MCF 10A (cell line): ENCODE measurements around the gene TNFRSF14. TPM values are rescaled to one million over a fixed set of nuclear protein-coding genes. Genes with fewer than 3 reads are reported as not detected.

Experiments
- BruUV-seq: library from RNA; stranded (reverse); fragments of 400-500 nt; replicated peaks from 2 replicates; lab custom pipeline; 2021; lab: Mats Ljungman, UMichigan
- CTCF ChIA-PET: fragments of 300-600 bp; sonication (Branson Sonifier 250); formaldehyde crosslinking; extraction: SDS; loops from one replicate; lab custom pipeline; 2021; ENCODE audit warnings: antibody characterized with exemption, inconsistent platforms; lab: Yijun Ruan, JAX
- POLR2A ChIA-PET: fragments of 300-600, 350-650 bp; sonication (Branson Sonifier 250); formaldehyde crosslinking; extraction: SDS; loops from one replicate; lab custom pipeline; 2020; ENCODE audit warnings: antibody characterized with exemption, inconsistent platforms; lab: Yijun Ruan, JAX
- DNase-seq: peaks from one replicate; pipeline ENCODE4 v3.0.0-alpha.2; 2018; ENCODE audit not compliant: unreplicated experiment
- H3K27ac Mint-ChIP-seq: one replicate; pipeline ENCODE4 v1.8.0; 2022; ENCODE audit warnings: mild to moderate bottlenecking, low read depth, mixed read lengths; ENCODE audit not compliant: unreplicated experiment
- H3K27me3 Mint-ChIP-seq: one replicate; pipeline ENCODE4 v1.8.0; 2022; ENCODE audit warnings: mixed read lengths; ENCODE audit not compliant: insufficient read depth, unreplicated experiment
- H3K36me3 Mint-ChIP-seq: one replicate; pipeline ENCODE4 v1.8.0; 2022; ENCODE audit warnings: mild to moderate bottlenecking, moderate library complexity, mixed read lengths; ENCODE audit not compliant: insufficient read depth, unreplicated experiment
- H3K4me1 Mint-ChIP-seq: one replicate; pipeline ENCODE4 v1.8.0; 2022; ENCODE audit warnings: mixed read lengths; ENCODE audit not compliant: insufficient read depth, unreplicated experiment
- H3K4me3 Mint-ChIP-seq: one replicate; pipeline ENCODE4 v1.8.0; 2022; ENCODE audit warnings: mild to moderate bottlenecking, moderate library complexity, mixed read lengths; ENCODE audit not compliant: unreplicated experiment
- H3K9me3 Mint-ChIP-seq: one replicate; pipeline ENCODE4 v1.8.0; 2022; ENCODE audit warnings: mixed read lengths; ENCODE audit not compliant: unreplicated experiment
- intact Hi-C: fragments of 100-400 bp; cut with micrococcal nuclease; formaldehyde crosslinking; loops from 2 replicates; pipeline ENCODE4 v1.14.1; 2022
- total RNA-seq: library from RNA; stranded (reverse); gene quantifications from 2 replicates; pipeline ENCODE4 v1.2.3, GENCODE V29; 2022
- TF ChIP-seq, protein P1 (sequence below): fragments of 200-600 bp; IDR thresholded peaks from one replicate; pipeline ENCODE4 v1.8.0; 2022; ENCODE audit warnings: antibody characterized with exemption, mild to moderate bottlenecking; ENCODE audit not compliant: unreplicated experiment

TNFRSF14 gene
- total RNA-seq, 1 experiment from 2014 or later: 4.6 TPM

DNA sequence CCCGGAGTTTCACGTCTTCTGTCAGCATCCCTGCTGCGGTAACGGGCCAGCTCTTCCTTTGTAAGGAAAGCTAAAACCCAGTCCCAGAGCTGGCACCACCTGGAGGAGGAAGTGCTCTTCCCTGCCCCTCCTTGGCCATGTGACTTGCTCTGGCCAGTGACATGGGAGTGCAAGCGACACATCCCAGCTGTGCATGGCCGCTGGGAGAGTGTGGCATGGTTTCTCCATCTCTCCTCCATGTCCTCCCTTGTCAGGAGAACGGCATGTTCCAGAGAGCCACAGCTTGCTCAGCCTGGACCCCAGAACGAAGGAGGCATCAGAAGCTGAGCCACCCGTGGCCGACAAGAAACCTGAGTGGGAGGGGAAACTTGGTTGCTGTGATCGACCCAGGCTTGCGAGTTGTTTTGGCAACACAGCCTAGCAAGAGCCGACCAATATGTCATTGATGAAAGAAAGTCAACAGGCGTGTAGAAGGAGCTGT is 27.7 kb downstream of the TNFRSF14 start:
- Mint-ChIP-seq H3K4me3 (no peak overlapping the region), H3K4me1 (no peaks in the 10 kb centered on the region), H3K27ac (no peak overlapping the region), H3K27me3 (no peaks in the 10 kb centered on the region), H3K36me3 (peaks cover 8% of the 10 kb centered on the region), H3K9me3 (no peaks in the 10 kb centered on the region)
- ChIA-PET CTCF (interaction anchor here (1.0 kb wide), 1 partner anchor 36 kb away, joined by 3 read pairs; no protein-coding TSS in a partner anchor), POLR2A (interaction anchor here (0.6 to 1.1 kb wide), 2 partner anchors 206 to 836 kb away, joined by 3 read pairs; no protein-coding TSS in a partner anchor)
- intact Hi-C loops: no loop called here
- no TSS peak for BruUV-seq
- no peak for DNase-seq
- TF ChIP-seq, protein P1, sequence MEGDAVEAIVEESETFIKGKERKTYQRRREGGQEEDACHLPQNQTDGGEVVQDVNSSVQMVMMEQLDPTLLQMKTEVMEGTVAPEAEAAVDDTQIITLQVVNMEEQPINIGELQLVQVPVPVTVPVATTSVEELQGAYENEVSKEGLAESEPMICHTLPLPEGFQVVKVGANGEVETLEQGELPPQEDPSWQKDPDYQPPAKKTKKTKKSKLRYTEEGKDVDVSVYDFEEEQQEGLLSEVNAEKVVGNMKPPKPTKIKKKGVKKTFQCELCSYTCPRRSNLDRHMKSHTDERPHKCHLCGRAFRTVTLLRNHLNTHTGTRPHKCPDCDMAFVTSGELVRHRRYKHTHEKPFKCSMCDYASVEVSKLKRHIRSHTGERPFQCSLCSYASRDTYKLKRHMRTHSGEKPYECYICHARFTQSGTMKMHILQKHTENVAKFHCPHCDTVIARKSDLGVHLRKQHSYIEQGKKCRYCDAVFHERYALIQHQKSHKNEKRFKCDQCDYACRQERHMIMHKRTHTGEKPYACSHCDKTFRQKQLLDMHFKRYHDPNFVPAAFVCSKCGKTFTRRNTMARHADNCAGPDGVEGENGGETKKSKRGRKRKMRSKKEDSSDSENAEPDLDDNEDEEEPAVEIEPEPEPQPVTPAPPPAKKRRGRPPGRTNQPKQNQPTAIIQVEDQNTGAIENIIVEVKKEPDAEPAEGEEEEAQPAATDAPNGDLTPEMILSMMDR: no peak

DNA sequence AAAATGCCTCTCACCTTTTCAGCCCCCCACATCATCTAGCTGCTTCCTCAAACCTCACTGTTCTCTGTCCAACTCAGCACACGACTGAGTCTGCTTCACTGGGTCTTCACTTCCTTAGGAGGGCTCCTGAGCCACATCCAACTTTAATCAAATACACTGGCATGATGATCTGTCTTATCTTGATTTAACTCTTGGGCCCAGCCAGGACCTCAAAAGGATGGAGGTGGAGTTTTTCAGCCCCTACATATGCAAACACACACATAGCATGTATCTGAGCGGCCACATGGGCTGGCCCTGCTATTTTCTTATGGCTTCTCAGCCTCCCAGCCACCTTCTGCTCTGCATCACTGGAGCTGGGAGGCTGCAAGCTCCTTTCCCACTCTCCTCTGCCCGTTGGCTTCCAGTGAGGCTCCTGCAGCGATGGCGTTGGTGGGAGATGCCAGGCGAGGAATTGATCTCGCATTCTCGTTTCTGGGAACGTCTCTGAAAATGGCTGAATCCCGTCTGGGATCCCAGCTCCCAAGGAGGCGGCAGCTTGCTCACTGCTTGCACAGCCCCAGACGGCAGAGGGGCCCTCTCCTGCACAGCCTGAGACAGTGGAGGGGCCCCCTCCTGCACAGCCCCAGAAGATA is 28.6 kb downstream of the TNFRSF14 start:
- DNase-seq: no peak
- CTCF ChIA-PET: interaction anchor here (0.6 to 1.6 kb wide), 5 partner anchors 37 to 1037 kb away, joined by 3 to 4 read pairs (median 3); no protein-coding TSS in a partner anchor
- no TSS peak for BruUV-seq
- intact Hi-C loops: no loop called here
- peaks cover 8% of the 10 kb centered on the region for H3K36me3 Mint-ChIP-seq
- H3K4me1 Mint-ChIP-seq: no peaks in the 10 kb centered on the region
- peak overlapping the region; percentile 89 for H3K27ac Mint-ChIP-seq
- no peaks in the 10 kb centered on the region for H3K9me3 Mint-ChIP-seq
- POLR2A ChIA-PET: interaction anchor here (0.9 to 1.9 kb wide), 6 partner anchors 39 to 395 kb away, joined by 3 to 6 read pairs (median 3); partner anchors contain the start of gene PEX10
- TF ChIP-seq, protein P1: no peak
- peak overlapping the region; percentile 87 for H3K4me3 Mint-ChIP-seq
- no peaks in the 10 kb centered on the region for H3K27me3 Mint-ChIP-seq

GRCh38 chr1:2585318-2586092 is 29.3 kb downstream of the TNFRSF14 start:
- CTCF ChIA-PET: interaction anchor here (0.5 to 1.6 kb wide), 7 partner anchors 37 to 1037 kb away, joined by 3 to 6 read pairs (median 3); no protein-coding TSS in a partner anchor
- no TSS peak for BruUV-seq

More at GRCh38 chr1:2585318-2586092, 29.3 kb downstream of the TNFRSF14 start:
- Mint-ChIP-seq H3K27me3 (no peaks in the 10 kb centered on the region), H3K9me3 (no peaks in the 10 kb centered on the region), H3K4me3 (peak overlapping the region; percentile 87), H3K36me3 (peaks cover 8% of the 10 kb centered on the region), H3K27ac (peak overlapping the region; percentile 89), H3K4me1 (no peaks in the 10 kb centered on the region)
- peak; percentile 31 for DNase-seq
- intact Hi-C loops: loop anchor here (2.0 kb wide), 1 partner anchor 57 kb away; no protein-coding TSS in a partner anchor
- TF ChIP-seq, protein P1: no peak
- POLR2A ChIA-PET: interaction anchor here (0.6 to 1.9 kb wide), 18 partner anchors 36 to 1199 kb away, joined by 3 to 8 read pairs (median 4); partner anchors contain the start of genes FAAP20, MORN1, PEX10 and RER1
